Panc1 (cell line): ENCODE measurements around the gene SEC14L5. TPM values are rescaled to one million over a fixed set of nuclear protein-coding genes. Genes with fewer than 3 reads are reported as not detected.

Source experiments
- ATAC-seq: fragments of 200-7000 bp; cut with Tn5 transposase; 2 replicates; pipeline ENCODE4 v1.9.1; 2020; ENCODE audit warnings: mild to moderate bottlenecking, moderate library complexity
- BruUV-seq: library from RNA; stranded (reverse); fragments of 400-500 nt; replicated peaks from 2 replicates; lab custom pipeline; 2021; lab: Mats Ljungman, UMichigan
- CTCF ChIA-PET: fragments of 300-600 bp; sonication (Branson Sonifier 250); formaldehyde crosslinking; loops from one replicate; lab custom pipeline; 2022; ENCODE audit warnings: antibody characterized with exemption; lab: Charles Lee
- POLR2A ChIA-PET: fragments of 300-600 bp; sonication (Branson Sonifier 250); formaldehyde crosslinking; loops from one replicate; lab custom pipeline; 2022; ENCODE audit warnings: antibody characterized with exemption; lab: Charles Lee
- DNase-seq: peaks from one replicate; pipeline ENCODE4 v3.0.0-alpha.2; 2010; ENCODE audit warnings: low read depth, low spot score
- H3K27ac ChIP-seq: 2 replicates; pipeline ENCODE4 v1.5.1; 2011; ENCODE audit warnings: mild to moderate bottlenecking, low read length, inconsistent platforms
- H3K27me3 ChIP-seq: fragments of 200-500 bp; sonication (Bioruptor generic); 2 replicates; pipeline ENCODE4 v1.6.0; 2014; ENCODE audit warnings: low read length, inconsistent platforms; ENCODE audit not compliant: control insufficient read depth, insufficient read depth
- H3K36me3 ChIP-seq: fragments of 200-500 bp; sonication (Bioruptor generic); 2 replicates; pipeline ENCODE4 v1.5.1; 2014; ENCODE audit warnings: inconsistent platforms, mild to moderate bottlenecking, low read length, moderate library complexity; ENCODE audit not compliant: control insufficient read depth, insufficient read depth
- H3K4me1 ChIP-seq: 2 replicates; pipeline ENCODE4 v1.5.1; 2011; ENCODE audit warnings: inconsistent platforms, mild to moderate bottlenecking, low read length, moderate library complexity; ENCODE audit not compliant: control insufficient read depth, insufficient read depth
- H3K4me3 ChIP-seq, 2 experiments: 2 replicates each; pipeline ENCODE4 v1.5.1; 2011 to 2012; ENCODE audit warnings: low read depth in 2 of 2, low read length in 2 of 2, mild to moderate bottlenecking in 2 of 2, inconsistent platforms in 1 of 2, moderate library complexity in 1 of 2
- H3K9me3 ChIP-seq: fragments of 200-500 bp; sonication (Bioruptor generic); 2 replicates; pipeline ENCODE4 v1.5.1; 2014; ENCODE audit warnings: low read depth, mild to moderate bottlenecking, inconsistent platforms, low read length, moderate library complexity; ENCODE audit not compliant: control insufficient read depth, insufficient read depth
- POLR2AphosphoS5 ChIP-seq: IDR thresholded peaks from 2 replicates; pipeline ENCODE4 v1.6.1; 2012; ENCODE audit warnings: mild to moderate bottlenecking, low read depth, low read length, moderate library complexity
- SIN3A ChIP-seq: IDR thresholded peaks from 2 replicates; pipeline ENCODE4 v1.6.1; 2012; ENCODE audit warnings: low read depth, mild to moderate bottlenecking, low read length, moderate library complexity, borderline replicate concordance; ENCODE audit not compliant: insufficient read depth
- TCF7L2 ChIP-seq: IDR thresholded peaks from 2 replicates; pipeline ENCODE4 v1.6.1; 2011; ENCODE audit warnings: mild to moderate bottlenecking, low read depth, low read length, inconsistent platforms
- in situ Hi-C: cut with HindIII; loops from 2 replicates; pipeline ENCODE4 v1.10.0; 2016; ENCODE audit warnings: low sequenced_read_pairs, low pct_unique_long_range_greater_than_20kb
- intact Hi-C: fragments of 100-400 bp; cut with micrococcal nuclease; formaldehyde crosslinking; loops from one replicate; pipeline ENCODE4 v1.10.0; 2022; ENCODE audit not compliant: unreplicated experiment
- total RNA-seq: library from RNA; stranded (reverse); gene quantifications from one replicate; pipeline ENCODE4 v1.2.1, GENCODE V29; 2021; ENCODE audit not compliant: unreplicated experiment
- TF ChIP-seq, protein P1 (sequence below): fragments of 450-650 bp; IDR thresholded peaks from 2 replicates; pipeline ENCODE4 v1.5.1; 2017; ENCODE audit warnings: mild to moderate bottlenecking
- TF ChIP-seq, protein P2 (sequence below), 2 experiments: IDR thresholded peaks; 2 replicates each; pipeline ENCODE4 v1.6.1; 2011 to 2012; ENCODE audit warnings: low read depth in 2 of 2, control low read depth in 1 of 2, low read length in 1 of 2, mild to moderate bottlenecking in 1 of 2, moderate library complexity in 1 of 2; ENCODE audit not compliant: insufficient read depth in 1 of 2

SEC14L5 gene
- total RNA-seq, 1 experiment from 2014 or later: 0.26 TPM

DNA sequence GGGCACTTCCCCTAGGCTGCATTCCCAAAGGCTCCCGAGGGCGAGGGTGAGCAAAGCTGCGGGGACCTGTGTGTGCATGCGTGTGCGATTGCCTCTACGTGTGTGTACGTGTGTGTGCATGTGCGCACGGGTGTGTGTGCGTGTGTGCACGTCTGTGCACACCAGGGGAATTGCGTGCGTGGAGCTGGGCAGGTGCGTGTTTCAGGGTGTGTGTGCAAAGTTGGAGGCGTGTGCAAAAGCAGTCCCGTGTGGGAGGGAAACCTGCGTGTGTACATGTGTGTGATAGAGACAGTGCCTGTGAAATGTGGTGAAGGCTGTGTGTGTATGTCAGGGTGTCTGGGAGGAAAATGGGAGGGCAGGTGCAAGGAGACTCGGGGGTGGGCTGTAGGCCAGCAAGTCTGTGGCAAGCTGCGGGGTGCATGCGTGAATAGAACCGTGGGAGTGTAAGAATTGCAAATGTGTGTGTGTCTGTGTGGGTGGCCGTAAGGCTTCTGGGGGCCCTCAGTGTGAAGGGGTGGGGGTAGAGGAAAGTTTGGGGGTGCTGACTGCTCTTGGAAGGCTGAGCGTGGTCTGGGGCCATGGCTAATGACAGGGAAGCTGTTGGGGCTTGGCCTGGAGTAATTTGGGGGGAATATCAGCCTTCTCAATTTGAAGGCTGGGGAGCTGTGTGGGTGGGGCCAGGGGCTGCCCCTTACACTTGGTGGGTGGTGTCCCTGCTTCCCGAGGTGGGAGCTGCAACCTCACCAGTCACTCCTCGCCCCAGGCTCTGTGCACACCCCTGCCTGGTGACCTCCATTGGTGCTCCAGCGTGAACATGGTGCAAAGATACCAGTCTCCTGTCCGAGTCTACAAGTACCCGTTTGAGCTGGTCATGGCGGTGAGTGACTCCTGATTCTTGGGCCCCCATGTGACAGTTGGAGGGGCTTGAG lies 644 bp downstream of the SEC14L5 start:
- no peak overlapping the region for H3K27ac ChIP-seq
- ATAC-seq: no peak
- intact Hi-C loops: loop anchor here (5.0 to 10.0 kb wide), 3 partner anchors 74 to 241 kb away; partner anchors contain the start of genes GLYR1 and UBN1

DNA sequence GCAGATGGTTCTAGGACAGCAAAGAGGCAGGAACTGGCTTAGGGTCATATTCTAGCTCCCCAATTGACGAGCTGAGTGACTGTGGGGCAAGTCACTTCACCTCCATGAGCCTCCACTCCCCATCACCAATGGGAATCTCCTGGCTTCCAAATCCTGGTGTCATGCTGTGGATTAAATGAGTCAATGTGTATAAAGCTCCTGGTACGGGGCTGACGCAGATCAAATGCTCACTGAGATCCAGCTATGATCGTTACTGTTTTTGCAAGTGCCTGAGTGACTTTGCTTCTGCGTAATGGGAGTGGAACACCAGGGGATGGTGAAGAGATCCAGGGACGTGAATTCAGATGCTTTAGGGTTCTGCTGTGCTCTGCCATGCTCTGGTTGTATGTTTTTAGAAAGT lies 2.4 kb downstream of the SEC14L5 start:
- H3K36me3 ChIP-seq: no peaks in the 10 kb centered on the region
- no peak overlapping the region for H3K4me3 ChIP-seq
- H3K9me3 ChIP-seq: no peaks in the 10 kb centered on the region
- peaks cover 12% of the 10 kb centered on the region for H3K4me1 ChIP-seq
- ChIA-PET POLR2A (no interaction called here), CTCF (no interaction called here)
- no TSS peak for BruUV-seq
- in situ Hi-C loops (no loop called here), intact Hi-C loops (no loop called here)
- TF ChIP-seq TCF7L2: no peak
- TF ChIP-seq, protein P1, sequence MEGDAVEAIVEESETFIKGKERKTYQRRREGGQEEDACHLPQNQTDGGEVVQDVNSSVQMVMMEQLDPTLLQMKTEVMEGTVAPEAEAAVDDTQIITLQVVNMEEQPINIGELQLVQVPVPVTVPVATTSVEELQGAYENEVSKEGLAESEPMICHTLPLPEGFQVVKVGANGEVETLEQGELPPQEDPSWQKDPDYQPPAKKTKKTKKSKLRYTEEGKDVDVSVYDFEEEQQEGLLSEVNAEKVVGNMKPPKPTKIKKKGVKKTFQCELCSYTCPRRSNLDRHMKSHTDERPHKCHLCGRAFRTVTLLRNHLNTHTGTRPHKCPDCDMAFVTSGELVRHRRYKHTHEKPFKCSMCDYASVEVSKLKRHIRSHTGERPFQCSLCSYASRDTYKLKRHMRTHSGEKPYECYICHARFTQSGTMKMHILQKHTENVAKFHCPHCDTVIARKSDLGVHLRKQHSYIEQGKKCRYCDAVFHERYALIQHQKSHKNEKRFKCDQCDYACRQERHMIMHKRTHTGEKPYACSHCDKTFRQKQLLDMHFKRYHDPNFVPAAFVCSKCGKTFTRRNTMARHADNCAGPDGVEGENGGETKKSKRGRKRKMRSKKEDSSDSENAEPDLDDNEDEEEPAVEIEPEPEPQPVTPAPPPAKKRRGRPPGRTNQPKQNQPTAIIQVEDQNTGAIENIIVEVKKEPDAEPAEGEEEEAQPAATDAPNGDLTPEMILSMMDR: no peak
- TF ChIP-seq, protein P2, sequence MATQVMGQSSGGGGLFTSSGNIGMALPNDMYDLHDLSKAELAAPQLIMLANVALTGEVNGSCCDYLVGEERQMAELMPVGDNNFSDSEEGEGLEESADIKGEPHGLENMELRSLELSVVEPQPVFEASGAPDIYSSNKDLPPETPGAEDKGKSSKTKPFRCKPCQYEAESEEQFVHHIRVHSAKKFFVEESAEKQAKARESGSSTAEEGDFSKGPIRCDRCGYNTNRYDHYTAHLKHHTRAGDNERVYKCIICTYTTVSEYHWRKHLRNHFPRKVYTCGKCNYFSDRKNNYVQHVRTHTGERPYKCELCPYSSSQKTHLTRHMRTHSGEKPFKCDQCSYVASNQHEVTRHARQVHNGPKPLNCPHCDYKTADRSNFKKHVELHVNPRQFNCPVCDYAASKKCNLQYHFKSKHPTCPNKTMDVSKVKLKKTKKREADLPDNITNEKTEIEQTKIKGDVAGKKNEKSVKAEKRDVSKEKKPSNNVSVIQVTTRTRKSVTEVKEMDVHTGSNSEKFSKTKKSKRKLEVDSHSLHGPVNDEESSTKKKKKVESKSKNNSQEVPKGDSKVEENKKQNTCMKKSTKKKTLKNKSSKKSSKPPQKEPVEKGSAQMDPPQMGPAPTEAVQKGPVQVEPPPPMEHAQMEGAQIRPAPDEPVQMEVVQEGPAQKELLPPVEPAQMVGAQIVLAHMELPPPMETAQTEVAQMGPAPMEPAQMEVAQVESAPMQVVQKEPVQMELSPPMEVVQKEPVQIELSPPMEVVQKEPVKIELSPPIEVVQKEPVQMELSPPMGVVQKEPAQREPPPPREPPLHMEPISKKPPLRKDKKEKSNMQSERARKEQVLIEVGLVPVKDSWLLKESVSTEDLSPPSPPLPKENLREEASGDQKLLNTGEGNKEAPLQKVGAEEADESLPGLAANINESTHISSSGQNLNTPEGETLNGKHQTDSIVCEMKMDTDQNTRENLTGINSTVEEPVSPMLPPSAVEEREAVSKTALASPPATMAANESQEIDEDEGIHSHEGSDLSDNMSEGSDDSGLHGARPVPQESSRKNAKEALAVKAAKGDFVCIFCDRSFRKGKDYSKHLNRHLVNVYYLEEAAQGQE (IDR thresholded peaks at IDR 0.05; ENCODE audit: insufficient read depth in 1 of 2, low read depth in 2 of 2, low read length in 1 of 2): no peak
- TF ChIP-seq SIN3A: no peak
- no peak for TF ChIP-seq POLR2AphosphoS5
- DNase-seq (no peak), ATAC-seq (no peak)
- H3K27me3 ChIP-seq: no peaks in the 10 kb centered on the region
- no peak overlapping the region for H3K27ac ChIP-seq

More for the DNA sequence above, 644 bp downstream of the SEC14L5 start:
- Histone ChIP-seq H3K4me1 (peaks cover 20% of the 10 kb centered on the region), H3K36me3 (no peaks in the 10 kb centered on the region), H3K9me3 (no peaks in the 10 kb centered on the region), H3K4me3 (peak overlapping the region; percentile 44 to 58), H3K27me3 (no peaks in the 10 kb centered on the region)
- no peak for DNase-seq
- in situ Hi-C loops: no loop called here
- BruUV-seq: no TSS peak
- no peak for TF ChIP-seq POLR2AphosphoS5
- TF ChIP-seq, protein P2 (IDR thresholded peaks at IDR 0.05; ENCODE audit: insufficient read depth in 1 of 2, low read depth in 2 of 2, low read length in 1 of 2): peak in 1 of 2 experiments; percentile 22; a peak in 2 of 4 replicates
- ChIA-PET POLR2A (interaction anchor here (0.5 kb wide), 1 partner anchor 20 kb away, joined by 3 read pairs; no protein-coding TSS in a partner anchor), CTCF (interaction anchor here (0.6 to 0.8 kb wide), 2 partner anchors 59 to 67 kb away, joined by 3 read pairs; no protein-coding TSS in a partner anchor)
